GM18499 (cell line): ENCODE measurements around the gene TH.

Source experiments
- ATAC-seq: cut with Tn5 transposase; IDR thresholded peaks from one replicate; pipeline ENCODE4 v1.9.1; 2021; ENCODE audit warnings: moderate number of reproducible peaks; ENCODE audit not compliant: insufficient read depth, unreplicated experiment

Gene TH

DNA sequence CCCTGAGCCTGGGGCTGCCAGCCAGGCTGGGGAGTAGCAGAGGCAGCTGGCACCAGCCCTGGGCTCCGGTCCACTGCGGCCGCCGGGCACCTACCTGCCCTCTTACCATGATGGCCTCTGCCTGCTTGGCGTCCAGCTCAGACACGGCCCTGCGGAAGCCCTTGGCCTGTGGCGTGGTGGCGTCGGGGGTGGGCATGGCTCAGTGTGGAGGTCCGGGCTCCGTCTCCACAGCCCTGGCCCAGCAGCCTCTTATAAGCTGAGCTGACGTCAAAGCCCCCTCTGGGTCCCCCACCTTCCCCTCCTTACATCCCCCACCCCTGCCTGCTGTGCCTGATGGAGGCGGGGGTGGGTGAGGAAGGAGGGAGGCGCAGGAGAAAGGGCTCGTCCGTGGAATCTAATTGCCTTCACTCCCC, at the start of gene TH:
TSS of gene TH (minus strand) at position 225 of the 413 bp plus-strand sequence. CDS start at position 196, 29 bp downstream.
- ATAC-seq = no peak

DNA sequence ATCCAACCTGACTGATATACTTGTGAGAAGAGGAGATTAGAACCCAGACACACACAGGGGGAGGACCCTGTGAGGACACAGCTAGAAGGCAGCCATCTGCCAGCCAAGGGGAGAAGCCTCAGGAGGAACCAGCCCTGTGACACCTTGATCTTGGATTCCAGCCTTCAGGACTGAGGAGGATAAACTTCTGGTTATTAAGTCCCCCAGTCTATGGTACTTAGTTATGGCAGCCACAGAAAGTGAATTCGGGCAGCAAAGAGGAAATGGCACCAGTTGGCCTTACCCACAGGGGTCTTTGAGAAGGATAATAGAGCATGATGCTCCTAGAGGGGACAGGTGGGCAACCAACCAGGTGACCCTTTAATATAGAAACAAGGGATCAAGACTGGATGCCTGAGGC, 49.4 kb upstream of the TH start:
- ATAC-seq = no peak

- ATAC-seq = no peak
These were observed 48.7 kb upstream of the TH start for GRCh38 chr11:2220173-2220771.

DNA sequence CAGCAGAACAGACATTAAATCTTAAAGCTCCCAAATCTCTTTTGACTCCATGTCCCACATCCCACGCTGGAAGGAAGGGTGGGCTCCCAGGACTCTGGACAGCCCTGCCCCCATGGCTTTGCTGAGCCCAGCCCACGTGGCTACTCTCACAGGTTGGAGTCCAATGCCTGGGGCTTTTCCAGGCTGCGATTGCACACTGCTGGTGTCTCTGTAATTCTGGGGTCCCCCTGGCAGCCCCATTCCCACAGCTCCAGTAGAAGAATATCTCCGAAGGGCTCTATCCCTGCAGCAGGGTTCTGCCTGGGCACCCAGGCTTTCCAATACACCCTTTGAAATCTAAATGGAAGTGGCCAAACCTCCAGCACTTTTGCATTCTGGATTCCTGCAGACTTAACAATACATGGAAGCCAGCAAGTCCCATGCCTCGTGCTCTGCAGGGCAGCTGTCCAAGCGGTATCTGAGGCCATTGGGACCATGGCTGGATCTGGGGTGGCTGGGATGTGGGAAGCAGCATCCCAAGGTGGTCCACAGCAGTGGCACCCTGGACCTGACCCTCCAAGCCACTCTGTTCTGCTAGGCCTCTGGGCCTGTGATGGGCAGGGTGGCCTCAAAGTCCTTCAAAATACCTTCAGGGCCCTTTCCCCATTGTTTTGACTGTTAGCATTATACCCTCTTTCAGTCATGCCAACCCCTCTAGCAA, 47.9 kb upstream of the TH start:
- no peak for ATAC-seq

DNA sequence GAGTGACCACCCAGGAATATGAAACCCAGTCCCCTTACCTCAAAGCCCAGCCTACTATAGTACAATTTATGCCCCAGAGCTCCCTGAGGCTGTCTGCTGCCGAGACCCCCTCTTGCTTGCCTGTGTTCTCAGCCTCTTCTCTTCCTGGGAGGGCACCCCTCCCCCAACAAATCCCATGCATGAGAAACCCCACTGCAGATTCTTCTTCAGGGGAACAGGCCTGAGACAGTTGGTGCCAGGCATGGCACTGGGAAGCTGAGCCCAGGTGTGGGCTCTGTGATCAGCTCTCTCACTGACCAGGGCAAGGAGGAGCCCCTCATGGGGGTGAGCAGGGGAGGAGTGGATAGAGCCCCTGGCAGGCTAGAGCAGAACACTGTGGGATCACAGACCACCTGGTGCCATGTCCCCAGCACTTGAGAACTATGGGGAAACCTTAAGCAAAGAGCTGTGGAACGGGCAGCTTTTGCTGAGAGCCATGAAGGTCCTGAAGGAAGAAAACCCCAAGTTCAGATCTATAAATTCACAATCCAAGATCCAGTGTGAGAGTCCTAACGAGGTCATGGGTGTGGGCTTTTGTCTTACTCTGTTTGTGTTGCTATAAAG, 46.5 kb upstream of the TH start:
- no peak for ATAC-seq

- ATAC-seq = no peak
These were observed 45.8 kb upstream of the TH start for GRCh38 chr11:2217211-2218030.

DNA sequence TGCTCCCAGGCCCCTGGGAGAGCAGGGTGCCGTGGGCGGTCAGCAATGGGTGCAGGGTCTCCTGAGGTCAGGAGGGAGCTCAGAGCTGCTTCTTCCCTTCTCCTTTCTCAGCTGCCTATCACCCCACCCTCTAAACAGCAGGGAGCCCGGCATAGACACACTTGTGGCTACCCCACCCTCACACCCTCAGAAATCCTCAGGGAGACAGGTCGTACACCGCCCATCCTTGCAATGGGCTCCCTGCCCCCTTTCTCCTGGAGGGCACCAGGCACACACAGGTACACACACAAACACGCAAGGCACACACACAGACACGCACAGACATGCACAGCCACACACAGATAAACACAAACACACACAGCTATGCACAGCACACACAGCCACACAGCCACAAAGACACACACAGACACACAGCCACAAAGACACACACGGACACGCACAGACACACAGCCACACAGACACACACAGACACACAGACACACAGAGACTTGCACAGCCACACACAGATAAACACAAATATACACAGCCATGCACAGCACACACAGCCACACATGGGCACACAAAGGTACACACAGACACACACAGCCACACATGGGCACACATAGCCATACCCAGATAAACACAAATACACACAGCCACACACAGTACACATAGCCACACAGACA, 44.9 kb upstream of the TH start:
- ATAC-seq = no peak

GRCh38 chr11:2215561-2216399, 44.2 kb upstream of the TH start:
- ATAC-seq = no peak

GRCh38 chr11:2215230-2215560, 43.6 kb upstream of the TH start:
- no peak for ATAC-seq

DNA sequence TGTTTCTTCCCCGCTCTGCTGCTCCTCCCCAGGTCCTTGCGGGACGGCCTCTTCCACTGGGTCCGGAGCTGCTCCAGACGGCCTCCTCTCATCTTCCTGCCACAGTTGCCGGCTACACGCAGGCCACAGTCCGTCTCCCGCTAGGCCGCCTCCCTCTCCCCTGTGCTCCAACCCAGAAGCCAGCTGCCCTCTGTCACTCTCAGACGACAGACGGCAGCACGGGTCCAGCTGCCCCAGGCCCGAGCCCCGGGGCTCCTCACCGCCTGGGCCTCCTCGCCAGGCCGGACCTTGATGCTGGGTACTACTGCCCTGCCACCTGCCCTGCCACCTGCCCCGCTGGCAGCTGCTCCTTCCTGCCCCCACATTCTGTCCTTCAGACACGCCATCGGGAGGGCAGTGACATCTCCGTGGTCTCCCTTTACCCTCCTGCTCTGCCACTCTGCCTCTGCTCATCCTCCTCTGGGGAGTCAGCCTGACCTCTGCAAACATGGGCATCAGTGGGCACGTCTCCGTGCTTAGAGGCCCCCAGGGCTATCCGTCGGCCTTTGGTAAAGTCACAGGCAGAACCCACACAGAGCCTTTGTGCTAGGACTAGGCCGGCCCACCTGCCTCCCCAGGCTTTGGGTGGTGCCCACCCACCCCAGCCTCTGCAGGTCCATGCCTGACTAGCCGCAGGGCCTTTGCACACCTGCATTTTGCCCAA, 43.1 kb upstream of the TH start:
- ATAC-seq = no peak

GRCh38 chr11:2213890-2214526, 42.4 kb upstream of the TH start:
- no peak for ATAC-seq

- no peak for ATAC-seq
These were observed 41.8 kb upstream of the TH start for GRCh38 chr11:2213384-2213842.

GRCh38 chr11:2212411-2213251, 41.0 kb upstream of the TH start:
- no peak for ATAC-seq

- ATAC-seq = no peak
These were observed 39.7 kb upstream of the TH start for GRCh38 chr11:2211113-2211971.

- no peak for ATAC-seq
These were observed 38.9 kb upstream of the TH start for GRCh38 chr11:2210366-2211112.

GRCh38 chr11:2209900-2210321, 38.3 kb upstream of the TH start:
- no peak for ATAC-seq
